ENCODE measurements around the gene NUDT5.

DNA sequence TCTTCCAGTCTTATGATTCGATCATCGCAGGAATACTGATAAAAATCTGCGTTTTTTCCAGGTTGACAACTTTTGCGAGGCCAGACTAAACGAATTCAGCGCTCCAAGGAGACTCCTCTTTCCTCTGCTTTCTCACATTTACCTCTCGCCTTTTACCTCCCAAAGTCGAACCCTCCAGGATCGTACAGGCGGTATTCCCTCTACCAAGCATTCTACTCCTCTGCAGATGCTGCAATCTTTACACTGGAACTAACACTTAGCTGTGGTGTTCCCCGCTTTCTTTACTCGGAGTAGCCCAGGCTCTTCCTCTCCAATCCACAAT lies 449 bp downstream of the NUDT5 start:
- TF ChIP-seq, protein P1, sequence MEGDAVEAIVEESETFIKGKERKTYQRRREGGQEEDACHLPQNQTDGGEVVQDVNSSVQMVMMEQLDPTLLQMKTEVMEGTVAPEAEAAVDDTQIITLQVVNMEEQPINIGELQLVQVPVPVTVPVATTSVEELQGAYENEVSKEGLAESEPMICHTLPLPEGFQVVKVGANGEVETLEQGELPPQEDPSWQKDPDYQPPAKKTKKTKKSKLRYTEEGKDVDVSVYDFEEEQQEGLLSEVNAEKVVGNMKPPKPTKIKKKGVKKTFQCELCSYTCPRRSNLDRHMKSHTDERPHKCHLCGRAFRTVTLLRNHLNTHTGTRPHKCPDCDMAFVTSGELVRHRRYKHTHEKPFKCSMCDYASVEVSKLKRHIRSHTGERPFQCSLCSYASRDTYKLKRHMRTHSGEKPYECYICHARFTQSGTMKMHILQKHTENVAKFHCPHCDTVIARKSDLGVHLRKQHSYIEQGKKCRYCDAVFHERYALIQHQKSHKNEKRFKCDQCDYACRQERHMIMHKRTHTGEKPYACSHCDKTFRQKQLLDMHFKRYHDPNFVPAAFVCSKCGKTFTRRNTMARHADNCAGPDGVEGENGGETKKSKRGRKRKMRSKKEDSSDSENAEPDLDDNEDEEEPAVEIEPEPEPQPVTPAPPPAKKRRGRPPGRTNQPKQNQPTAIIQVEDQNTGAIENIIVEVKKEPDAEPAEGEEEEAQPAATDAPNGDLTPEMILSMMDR (IDR thresholded peaks at IDR 0.05; ENCODE audit: low read depth, low read length, poor library complexity, severe bottlenecking) = no peak
- no peak for TF ChIP-seq EZH2phosphoT487 (IDR thresholded peaks at IDR 0.05; ENCODE audit: borderline replicate concordance, low read length)
